Naive thymus-derived CD4-positive, alpha-beta T cell (primary cell): Measurements from ENCODE around the gene PLEKHA7. TPM values are rescaled to one million over a fixed set of nuclear protein-coding genes. Genes with fewer than 3 reads are reported as not detected.

Experiments used
- ATAC-seq: fragments of 150-1000 bp; cut with Tn5 transposase; 2 replicates; pipeline ENCODE4 v1.10.0; 2021; ENCODE audit warnings: mild to moderate bottlenecking, moderate library complexity
- CTCF ChIA-PET: fragments of 350-600 bp; sonication (Branson Sonifier 250); formaldehyde crosslinking; loops from one replicate; lab custom pipeline; 2021; ENCODE audit warnings: antibody characterized with exemption; lab: Charles Lee
- POLR2A ChIA-PET: fragments of 350-600 bp; sonication (Branson Sonifier 250); formaldehyde crosslinking; loops from one replicate; lab custom pipeline; 2021; ENCODE audit warnings: antibody characterized with exemption, inconsistent platforms; lab: Charles Lee
- DNase-seq, 9 donors: peaks; one replicate each; pipeline versions ENCODE4 v3.0.0 to v3.0.0-alpha.2; 2020 to 2022; ENCODE audit warnings: mixed read lengths in 1 of 9
- H3K27ac ChIP-seq: one replicate; pipeline ENCODE4 v1.7.0; 2013; ENCODE audit warnings: mild to moderate bottlenecking, low read depth, low read length, moderate library complexity
- H3K27me3 ChIP-seq, 2 donors: one replicate each; pipeline ENCODE4 v1.7.0; 2013; ENCODE audit warnings: low read length in 2 of 2, mild to moderate bottlenecking in 2 of 2, moderate library complexity in 2 of 2; ENCODE audit not compliant: control insufficient read depth in 2 of 2, insufficient read depth in 2 of 2
- H3K36me3 ChIP-seq, 3 experiments: 1 replicate in 2 of 3; 2 replicates in 1 of 3; pipeline ENCODE4 v1.7.0; 2013; ENCODE audit warnings: low read length in 3 of 3, mild to moderate bottlenecking in 3 of 3, moderate library complexity in 1 of 3; ENCODE audit not compliant: insufficient read depth in 3 of 3, control insufficient read depth in 2 of 3
- H3K4me1 ChIP-seq, 2 donors: one replicate each; pipeline ENCODE4 v1.7.0; 2013; ENCODE audit warnings: low read length in 2 of 2, mild to moderate bottlenecking in 2 of 2, moderate library complexity in 1 of 2; ENCODE audit not compliant: control insufficient read depth in 2 of 2, insufficient read depth in 2 of 2
- H3K4me3 ChIP-seq: 2 replicates; pipeline ENCODE4 v1.7.0; 2013; ENCODE audit warnings: mild to moderate bottlenecking, low read length
- H3K9me3 ChIP-seq, 3 experiments: 1 replicate in 2 of 3; 2 replicates in 1 of 3; pipeline ENCODE4 v1.7.0; 2013; ENCODE audit warnings: low read length in 3 of 3; ENCODE audit not compliant: control insufficient read depth in 2 of 3
- H3K27ac Mint-ChIP-seq, 9 donors: one replicate each; pipeline ENCODE4 v1.8.0; 2020 to 2022; ENCODE audit warnings: mixed read lengths in 9 of 9, mild to moderate bottlenecking in 8 of 9, moderate library complexity in 5 of 9, inconsistent platforms in 2 of 9
- H3K27me3 Mint-ChIP-seq, 5 donors: one replicate each; pipeline ENCODE4 v1.8.0; 2021 to 2022; ENCODE audit warnings: mixed read lengths in 5 of 5, mild to moderate bottlenecking in 1 of 5
- H3K36me3 Mint-ChIP-seq, 5 donors: one replicate each; pipeline ENCODE4 v1.8.0; 2020 to 2022; ENCODE audit warnings: mixed read lengths in 5 of 5, mild to moderate bottlenecking in 3 of 5, inconsistent platforms in 1 of 5
- H3K4me1 Mint-ChIP-seq, 7 donors: one replicate each; pipeline ENCODE4 v1.8.0; 2020 to 2022; ENCODE audit warnings: mixed read lengths in 7 of 7, mild to moderate bottlenecking in 3 of 7, inconsistent platforms in 1 of 7
- H3K4me3 Mint-ChIP-seq, 10 donors: one replicate each; pipeline ENCODE4 v1.8.0; 2020 to 2022; ENCODE audit warnings: mild to moderate bottlenecking in 10 of 10, mixed read lengths in 10 of 10, moderate library complexity in 6 of 10, inconsistent platforms in 2 of 10
- H3K9me3 Mint-ChIP-seq, 11 donors: one replicate each; pipeline ENCODE4 v1.8.0; 2020 to 2022; ENCODE audit warnings: mixed read lengths in 11 of 11, mild to moderate bottlenecking in 4 of 11, inconsistent platforms in 1 of 11, moderate library complexity in 1 of 11
- intact Hi-C, 2 donors: fragments of 100-400 bp; cut with micrococcal nuclease; formaldehyde crosslinking; loops; one replicate each; pipeline ENCODE4 v1.15.1; 2023
- polyA plus RNA-seq, 2 donors: library from polyadenylated mRNA; unstranded; fragments of 300-500 nt; fragmentation: Illumina TruSeq; gene quantifications; one replicate each; pipeline ENCODE4 v1.2.3, GENCODE V29; 2021
- total RNA-seq, 6 experiments: library from RNA in 5 of 6; stranded (reverse) in 5 of 6; gene quantifications; 1 replicate in 5 of 6; 2 replicates in 1 of 6; pipeline ENCODE4 v1.2.3 and lab custom pipeline; 2021 to 2026

The PLEKHA7 gene
- total and polyA plus RNA-seq, 7 experiments from 2014 or later: 0.84 to 4.8 (median 2.4) TPM

DNA sequence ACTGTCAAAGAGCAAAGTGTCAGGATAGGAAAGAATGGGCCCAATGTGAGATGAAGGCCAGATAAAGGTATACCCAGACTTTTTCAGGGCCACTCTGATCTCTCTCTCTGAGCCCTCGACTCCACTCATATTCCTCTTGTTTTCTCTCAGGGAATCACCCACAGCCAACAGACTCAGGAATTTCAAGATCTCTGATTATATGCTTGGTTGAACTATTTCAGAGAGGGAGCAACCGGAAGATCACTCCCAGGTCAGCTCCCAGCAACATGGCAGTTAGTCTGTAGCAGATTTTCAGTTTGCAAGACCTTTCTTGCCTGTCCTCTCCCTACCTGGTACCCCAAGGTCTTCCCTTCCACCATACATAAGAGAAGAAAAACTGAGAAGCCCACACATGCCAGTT, 173.3 kb downstream of the PLEKHA7 start:
- no peak for ATAC-seq
- CTCF ChIA-PET: no interaction called here

DNA sequence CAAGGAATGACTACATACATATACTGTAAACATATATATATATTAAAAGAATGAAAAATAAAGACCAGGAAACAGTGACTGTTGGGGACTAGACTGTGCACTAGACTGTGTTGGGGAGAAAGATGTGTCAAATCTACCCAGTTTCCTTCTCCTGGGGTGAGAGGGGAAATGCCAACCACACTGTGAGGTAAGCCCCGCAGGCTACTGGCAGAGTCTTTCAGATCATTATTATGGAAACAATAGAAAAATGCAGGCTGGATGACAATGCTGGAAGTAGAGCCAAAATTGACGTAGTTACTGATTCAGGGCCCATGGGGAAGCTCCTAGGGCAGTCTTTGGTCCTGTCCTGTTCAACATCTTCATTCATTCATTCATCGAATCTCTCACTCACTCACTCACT, 174.4 kb downstream of the PLEKHA7 start:
- no peaks in the 10 kb centered on the region for H3K27me3 Mint-ChIP-seq
- H3K36me3 ChIP-seq: no peaks in the 10 kb centered on the region
- no peaks in the 10 kb centered on the region for H3K4me1 ChIP-seq
- DNase-seq (no peak), ATAC-seq (no peak)
- CTCF ChIA-PET: no interaction called here
- no peak overlapping the region for H3K27ac Mint-ChIP-seq
- H3K9me3 Mint-ChIP-seq: peaks cover 0 to 2% (median 0%) of the 10 kb centered on the region in 11 donors
- H3K27ac ChIP-seq: no peak overlapping the region
- POLR2A ChIA-PET: no interaction called here
- intact Hi-C loops: no loop called here
- no peaks in the 10 kb centered on the region for H3K4me1 Mint-ChIP-seq
- no peaks in the 10 kb centered on the region for H3K27me3 ChIP-seq
- no peak overlapping the region for H3K4me3 ChIP-seq
- no peak overlapping the region for H3K4me3 Mint-ChIP-seq
- peaks cover 0 to 8% (median 0%) of the 10 kb centered on the region in 5 donors for H3K36me3 Mint-ChIP-seq
- no peaks in the 10 kb centered on the region for H3K9me3 ChIP-seq

More for the DNA sequence above, 173.3 kb downstream of the PLEKHA7 start:
- Histone ChIP-seq H3K4me1 (no peaks in the 10 kb centered on the region), H3K27me3 (no peaks in the 10 kb centered on the region), H3K9me3 (no peaks in the 10 kb centered on the region), H3K4me3 (no peak overlapping the region), H3K36me3 (no peaks in the 10 kb centered on the region), H3K27ac (no peak overlapping the region)
- intact Hi-C loops: no loop called here
- Mint-ChIP-seq H3K4me3 (no peak overlapping the region), H3K4me1 (no peaks in the 10 kb centered on the region), H3K27ac (no peak overlapping the region), H3K27me3 (no peaks in the 10 kb centered on the region), H3K36me3 (peaks cover 0 to 13% (median 0%) of the 10 kb centered on the region in 5 donors), H3K9me3 (peaks cover 0 to 2% (median 0%) of the 10 kb centered on the region in 11 donors)
- POLR2A ChIA-PET: no interaction called here
- no peak for DNase-seq

DNA sequence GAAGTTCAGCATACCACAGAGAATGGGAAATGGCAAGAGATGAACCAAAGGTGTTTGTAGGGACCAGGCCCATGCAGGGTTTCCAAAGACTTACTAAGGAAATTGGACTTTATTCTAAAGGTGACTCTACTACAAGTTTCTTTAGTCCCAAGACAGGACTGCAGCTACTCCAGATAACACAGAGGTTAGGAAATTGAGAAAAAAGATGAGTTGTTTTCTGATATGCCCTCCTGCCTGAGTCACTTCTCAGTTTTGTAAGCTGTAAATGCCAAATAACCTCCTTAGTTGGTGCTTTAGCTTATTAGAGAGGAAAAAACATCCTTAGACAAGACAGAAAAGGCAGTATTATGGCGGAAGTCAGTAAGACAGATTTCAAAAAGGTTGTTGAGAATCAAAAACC, 179.8 kb downstream of the PLEKHA7 start:
- Histone ChIP-seq H3K4me1 (no peaks in the 10 kb centered on the region), H3K27me3 (no peaks in the 10 kb centered on the region), H3K27ac (no peak overlapping the region), H3K9me3 (no peaks in the 10 kb centered on the region), H3K36me3 (no peaks in the 10 kb centered on the region), H3K4me3 (no peak overlapping the region)
- DNase-seq (no peak), ATAC-seq (no peak)
- intact Hi-C loops: no loop called here
- CTCF ChIA-PET: interaction anchor here (1.2 kb wide), 1 partner anchor 14 kb away, joined by 3 read pairs; no protein-coding TSS in a partner anchor
- POLR2A ChIA-PET: no interaction called here
- H3K27ac Mint-ChIP-seq: no peak overlapping the region
- H3K4me3 Mint-ChIP-seq: no peak overlapping the region
- H3K27me3 Mint-ChIP-seq: no peaks in the 10 kb centered on the region
- H3K4me1 Mint-ChIP-seq: no peaks in the 10 kb centered on the region
- H3K9me3 Mint-ChIP-seq: no peaks in the 10 kb centered on the region
- H3K36me3 Mint-ChIP-seq: no peaks in the 10 kb centered on the region

DNA sequence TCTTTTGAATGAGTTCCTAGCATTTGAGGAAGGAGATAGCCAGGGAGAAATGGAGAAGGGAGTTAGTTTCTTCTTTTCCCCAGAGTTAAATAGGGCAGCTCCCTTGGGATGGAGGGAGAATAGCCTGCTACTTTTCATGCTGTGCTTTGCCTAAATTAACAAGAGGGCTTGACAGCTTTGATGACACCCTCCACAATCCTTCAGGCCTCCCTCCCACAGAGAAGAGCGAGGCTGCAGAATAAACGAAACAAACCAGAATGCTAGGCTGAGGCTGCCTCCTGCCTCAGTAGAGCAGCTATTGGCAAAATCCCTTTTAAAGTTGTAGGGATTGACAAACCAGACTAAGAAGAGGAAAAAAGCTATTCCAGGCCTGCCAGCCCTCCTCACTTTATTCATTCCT, 181.2 kb downstream of the PLEKHA7 start:
- Mint-ChIP-seq H3K4me1 (no peaks in the 10 kb centered on the region), H3K27me3 (no peaks in the 10 kb centered on the region), H3K4me3 (no peak overlapping the region), H3K36me3 (no peaks in the 10 kb centered on the region), H3K9me3 (no peaks in the 10 kb centered on the region), H3K27ac (no peak overlapping the region)
- no peaks in the 10 kb centered on the region for H3K36me3 ChIP-seq
- no peaks in the 10 kb centered on the region for H3K27me3 ChIP-seq
- H3K4me1 ChIP-seq: no peaks in the 10 kb centered on the region
- ChIA-PET POLR2A (no interaction called here), CTCF (interaction anchor here (0.6 to 1.2 kb wide), 2 partner anchors 13 to 1361 kb away, joined by 3 read pairs; no protein-coding TSS in a partner anchor)
- intact Hi-C loops: no loop called here
- H3K27ac ChIP-seq: no peak overlapping the region
- no peak for ATAC-seq
- H3K9me3 ChIP-seq: no peaks in the 10 kb centered on the region
- no peak for DNase-seq
- no peak overlapping the region for H3K4me3 ChIP-seq

DNA sequence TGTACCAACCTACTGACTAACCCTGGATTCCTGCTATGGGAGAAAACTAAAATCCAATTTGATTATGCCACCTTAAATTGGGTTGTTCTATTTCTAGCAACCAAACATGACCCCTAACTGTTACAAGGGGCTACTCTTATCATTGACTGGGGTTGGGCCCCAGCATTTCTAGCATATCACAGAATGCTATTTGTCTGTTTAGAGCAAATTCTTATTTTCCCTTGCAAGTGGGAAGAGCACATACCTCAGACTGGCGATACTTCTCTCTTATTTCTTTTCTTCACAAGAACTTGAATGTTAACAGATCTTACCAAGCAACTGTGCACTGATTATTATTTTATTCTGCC, 182.0 kb downstream of the PLEKHA7 start:
- Histone ChIP-seq H3K4me3 (no peak overlapping the region), H3K36me3 (no peaks in the 10 kb centered on the region), H3K9me3 (no peaks in the 10 kb centered on the region), H3K27ac (no peak overlapping the region), H3K27me3 (no peaks in the 10 kb centered on the region), H3K4me1 (no peaks in the 10 kb centered on the region)
- DNase-seq: no peak
- Mint-ChIP-seq H3K4me3 (no peak overlapping the region), H3K27me3 (no peaks in the 10 kb centered on the region), H3K4me1 (no peaks in the 10 kb centered on the region), H3K9me3 (no peaks in the 10 kb centered on the region), H3K27ac (no peak overlapping the region), H3K36me3 (no peaks in the 10 kb centered on the region)
- ChIA-PET POLR2A (no interaction called here), CTCF (interaction anchor here (1.7 kb wide), 1 partner anchor 12 kb away, joined by 8 read pairs; no protein-coding TSS in a partner anchor)
- ATAC-seq: no peak
- intact Hi-C loops: no loop called here

DNA sequence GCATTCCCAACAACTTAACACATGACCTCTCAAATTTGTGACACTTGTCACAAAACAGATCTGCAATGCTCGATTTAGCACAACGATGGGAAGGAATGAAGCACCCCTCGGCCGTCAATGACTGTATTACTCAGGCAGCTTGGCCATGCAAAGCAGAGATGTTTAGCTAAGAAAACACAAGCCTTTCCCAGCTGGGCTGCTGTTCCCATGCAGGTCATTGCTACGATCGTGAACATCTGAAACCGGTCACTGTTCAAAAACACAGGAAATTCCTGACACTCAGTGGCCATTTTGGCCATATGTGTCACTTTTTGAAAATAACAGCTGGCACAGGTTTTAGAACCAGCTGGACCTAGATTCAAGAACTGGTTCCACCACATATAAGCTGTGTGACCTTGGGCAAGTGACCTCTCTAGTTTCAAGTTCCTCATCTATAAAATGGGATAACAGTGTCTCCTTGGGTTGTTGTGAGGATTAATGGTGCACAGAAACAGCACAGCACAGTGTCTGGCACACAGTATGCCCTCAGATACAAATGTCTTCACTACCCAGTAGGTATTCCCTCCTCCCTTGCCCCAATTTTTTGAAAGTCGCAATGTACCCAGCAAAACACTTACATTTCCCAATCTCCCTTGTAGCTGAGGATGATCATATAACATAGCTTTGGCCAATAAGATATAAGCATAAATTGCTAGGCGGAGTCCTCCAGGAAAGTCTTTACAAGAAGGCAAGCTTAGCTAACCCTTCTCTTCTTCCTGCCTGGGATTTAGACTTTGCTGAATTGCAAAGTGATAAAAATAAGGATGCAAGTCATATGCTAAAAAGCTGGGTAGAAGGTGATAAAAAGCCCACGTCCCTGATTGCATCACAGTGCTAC, 182.7 kb downstream of the PLEKHA7 start:
- Histone ChIP-seq H3K27ac (no peak overlapping the region), H3K27me3 (no peaks in the 10 kb centered on the region), H3K4me1 (no peaks in the 10 kb centered on the region), H3K9me3 (no peaks in the 10 kb centered on the region), H3K4me3 (no peak overlapping the region), H3K36me3 (no peaks in the 10 kb centered on the region)
- Mint-ChIP-seq H3K27me3 (no peaks in the 10 kb centered on the region), H3K4me3 (no peak overlapping the region), H3K27ac (no peak overlapping the region), H3K36me3 (no peaks in the 10 kb centered on the region), H3K9me3 (no peaks in the 10 kb centered on the region), H3K4me1 (no peaks in the 10 kb centered on the region)
- POLR2A ChIA-PET: no interaction called here
- ATAC-seq: no peak
- intact Hi-C loops: no loop called here
- CTCF ChIA-PET: interaction anchor here (1.7 kb wide), 1 partner anchor 11 kb away, joined by 8 read pairs; no protein-coding TSS in a partner anchor
- no peak for DNase-seq

DNA sequence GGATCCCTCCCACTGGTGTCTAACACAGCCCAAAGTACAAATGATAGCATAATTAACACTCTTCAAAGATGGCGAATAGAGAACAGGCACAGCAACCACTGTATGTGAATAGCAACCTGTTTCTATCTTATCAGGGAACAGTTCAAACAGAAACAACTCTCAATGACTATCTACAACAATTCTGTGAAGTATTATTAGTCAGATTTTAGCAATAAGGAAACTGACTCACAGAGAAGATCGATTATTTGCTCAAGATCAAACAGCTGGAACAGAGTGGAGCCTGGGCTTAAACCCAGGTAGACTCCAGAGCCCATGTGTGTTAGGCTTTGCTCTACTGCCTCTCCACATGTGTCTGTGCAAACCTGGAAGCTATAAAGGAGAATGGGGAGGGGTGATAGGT, 187.1 kb downstream of the PLEKHA7 start:
- H3K4me1 ChIP-seq: no peaks in the 10 kb centered on the region
- Mint-ChIP-seq H3K36me3 (no peaks in the 10 kb centered on the region), H3K4me3 (no peak overlapping the region), H3K4me1 (no peaks in the 10 kb centered on the region), H3K27me3 (no peaks in the 10 kb centered on the region), H3K27ac (no peak overlapping the region), H3K9me3 (no peaks in the 10 kb centered on the region)
- no peak overlapping the region for H3K27ac ChIP-seq
- no peaks in the 10 kb centered on the region for H3K36me3 ChIP-seq
- no peaks in the 10 kb centered on the region for H3K27me3 ChIP-seq
- H3K9me3 ChIP-seq: no peaks in the 10 kb centered on the region
- ChIA-PET POLR2A (no interaction called here), CTCF (no interaction called here)
- ATAC-seq (no peak), DNase-seq (no peak)
- H3K4me3 ChIP-seq: no peak overlapping the region
- intact Hi-C loops: no loop called here
